Stimulated activated CD4-positive, alpha-beta T cell treated with anti-CD3 and anti-CD28 coated beads, Interleukin-2, amount 100 ng/mL, for 24 hours (primary cell): ENCODE measurements around the gene SRGAP1.
"Not testable (repeated sequence)": the region's sequence is repeated elsewhere in the genome, so short reads cannot be mapped to it uniquely, and the experiment has no call there.

Experiments
- DNase-seq, 2 donors: peaks; one replicate each; pipeline ENCODE4 v3.0.0-alpha.2; 2020

The SRGAP1 gene

GRCh38 chr12:63841011-63841410 lies 3.5 kb upstream of the SRGAP1 start:
- no peak for DNase-seq

GRCh38 chr12:63841571-63841970 lies 2.9 kb upstream of the SRGAP1 start:
- no peak for DNase-seq

GRCh38 chr12:63842750-63843149 lies 1.8 kb upstream of the SRGAP1 start:
- not testable (repeated sequence) for DNase-seq

GRCh38 chr12:63843254-63843720 lies 1.2 kb upstream of the SRGAP1 start:
- no peak for DNase-seq

GRCh38 chr12:63843721-63844390 lies 644 bp upstream of the SRGAP1 start:
- DNase-seq = peak; percentile 79 to 83

- DNase-seq = no peak
Measured at GRCh38 chr12:63845726-63846125, 1.2 kb downstream of the SRGAP1 start.

GRCh38 chr12:63846238-63846967 lies 1.9 kb downstream of the SRGAP1 start:
- no peak for DNase-seq

GRCh38 chr12:63848450-63848849 lies 4.0 kb downstream of the SRGAP1 start:
- no peak for DNase-seq

GRCh38 chr12:63849106-63849620 lies 4.7 kb downstream of the SRGAP1 start:
- DNase-seq = no peak

- DNase-seq = no peak
Measured at GRCh38 chr12:63849641-63850040, 5.1 kb downstream of the SRGAP1 start.

GRCh38 chr12:63853978-63854377 lies 9.5 kb downstream of the SRGAP1 start:
- DNase-seq = no peak

GRCh38 chr12:63855299-63855698 lies 10.8 kb downstream of the SRGAP1 start:
- no peak for DNase-seq

- DNase-seq = no peak
Measured at GRCh38 chr12:63857771-63858670, 13.5 kb downstream of the SRGAP1 start.

GRCh38 chr12:63859880-63860279 lies 15.4 kb downstream of the SRGAP1 start:
- DNase-seq = not testable (repeated sequence)

GRCh38 chr12:63862187-63862968 lies 17.9 kb downstream of the SRGAP1 start:
- no peak for DNase-seq

GRCh38 chr12:63862969-63863230 lies 18.4 kb downstream of the SRGAP1 start:
- DNase-seq = no peak

GRCh38 chr12:63863658-63864453 lies 19.4 kb downstream of the SRGAP1 start:
- DNase-seq = no peak

GRCh38 chr12:63864454-63864706 lies 19.9 kb downstream of the SRGAP1 start:
- DNase-seq = no peak

- DNase-seq = no peak
Measured at GRCh38 chr12:63865448-63865847, 20.9 kb downstream of the SRGAP1 start.

- DNase-seq = no peak
Measured at GRCh38 chr12:63867053-63867452, 22.6 kb downstream of the SRGAP1 start.

- no peak for DNase-seq
Measured at GRCh38 chr12:63869656-63870055, 25.2 kb downstream of the SRGAP1 start.

- no peak for DNase-seq
Measured at GRCh38 chr12:63870838-63871237, 26.3 kb downstream of the SRGAP1 start.
